HUES48 (cell line): ENCODE measurements around the gene ASXL1.
"Not testable (repeated sequence)": the region's sequence is repeated elsewhere in the genome, so short reads cannot be mapped to it uniquely, and the experiment has no call there.

Experiments used
- H3K27ac ChIP-seq: one replicate; pipeline ENCODE4 v1.7.0; 2013; ENCODE audit warnings: low read depth, low read length, inconsistent platforms
- H3K27me3 ChIP-seq: 2 replicates; pipeline ENCODE4 v1.6.1; 2013; ENCODE audit warnings: mild to moderate bottlenecking, low read length; ENCODE audit not compliant: control insufficient read depth, insufficient read depth
- H3K36me3 ChIP-seq: 2 replicates; pipeline ENCODE4 v1.6.1; 2013; ENCODE audit warnings: low read length; ENCODE audit not compliant: control insufficient read depth, insufficient read depth
- H3K4me1 ChIP-seq: 2 replicates; pipeline ENCODE4 v1.6.1; 2013; ENCODE audit warnings: mild to moderate bottlenecking, low read length; ENCODE audit not compliant: control insufficient read depth, insufficient read depth
- H3K4me3 ChIP-seq: 2 replicates; pipeline ENCODE4 v1.5.1; 2013; ENCODE audit warnings: mild to moderate bottlenecking, low read depth, low read length
- H3K9ac ChIP-seq: 2 replicates; pipeline ENCODE4 v1.6.1; 2013; ENCODE audit warnings: mild to moderate bottlenecking, low read depth, low read length, moderate library complexity
- H3K9me3 ChIP-seq: 2 replicates; pipeline ENCODE4 v1.6.1; 2013; ENCODE audit warnings: low read length; ENCODE audit not compliant: control insufficient read depth, insufficient read depth

ASXL1 gene

GRCh38 chr20:32363492-32363891 lies 5.4 kb downstream of the ASXL1 start:
- H3K27me3 ChIP-seq = peaks cover 52% of the 10 kb centered on the region
- H3K36me3 ChIP-seq = no peaks in the 10 kb centered on the region; the same call in 1 of the 2 replicates
- no peak overlapping the region for H3K27ac ChIP-seq
- no peaks in the 10 kb centered on the region for H3K9me3 ChIP-seq
- H3K4me1 ChIP-seq = peaks cover 4% of the 10 kb centered on the region; the same call in 1 of the 2 replicates
- H3K4me3 ChIP-seq = no peak overlapping the region
- H3K9ac ChIP-seq = no peak overlapping the region

GRCh38 chr20:32364554-32365208 lies 6.5 kb downstream of the ASXL1 start:
- 0 out of 2 replicates have a peak, but pooled peaks cover under 1% of the 10 kb centered on the region for H3K4me1 ChIP-seq
- H3K9me3 ChIP-seq = no peaks in the 10 kb centered on the region
- H3K4me3 ChIP-seq = no peak overlapping the region
- H3K9ac ChIP-seq = no peak overlapping the region
- no peaks in the 10 kb centered on the region; the same call in 1 of the 2 replicates for H3K36me3 ChIP-seq
- peaks cover 48% of the 10 kb centered on the region for H3K27me3 ChIP-seq
- H3K27ac ChIP-seq = no peak overlapping the region

DNA sequence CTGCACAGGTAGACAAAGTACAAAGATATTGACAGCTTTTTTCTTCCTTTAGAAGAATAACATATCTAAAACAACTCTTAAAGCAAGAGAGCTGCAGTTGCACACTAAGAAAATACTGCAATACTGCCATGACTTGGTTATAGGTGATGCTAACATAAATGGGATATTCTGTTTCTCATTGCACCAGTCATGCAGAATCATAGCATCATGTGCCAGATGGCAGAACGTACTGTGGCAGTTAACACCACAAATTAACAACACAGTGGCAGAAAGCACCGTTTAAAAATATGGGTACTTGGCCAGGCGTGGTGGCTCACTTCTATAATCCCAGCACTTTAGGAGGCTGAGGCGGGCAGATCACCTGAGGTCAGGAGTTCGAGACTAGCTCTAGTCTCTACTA lies 7.4 kb downstream of the ASXL1 start:
- no peaks in the 10 kb centered on the region for H3K4me1 ChIP-seq
- no peak overlapping the region for H3K9ac ChIP-seq
- H3K9me3 ChIP-seq = no peaks in the 10 kb centered on the region
- H3K27me3 ChIP-seq = peaks cover 40% of the 10 kb centered on the region
- H3K27ac ChIP-seq = no peak overlapping the region
- H3K4me3 ChIP-seq = no peak overlapping the region
- no peaks in the 10 kb centered on the region; the same call in 1 of the 2 replicates for H3K36me3 ChIP-seq

DNA sequence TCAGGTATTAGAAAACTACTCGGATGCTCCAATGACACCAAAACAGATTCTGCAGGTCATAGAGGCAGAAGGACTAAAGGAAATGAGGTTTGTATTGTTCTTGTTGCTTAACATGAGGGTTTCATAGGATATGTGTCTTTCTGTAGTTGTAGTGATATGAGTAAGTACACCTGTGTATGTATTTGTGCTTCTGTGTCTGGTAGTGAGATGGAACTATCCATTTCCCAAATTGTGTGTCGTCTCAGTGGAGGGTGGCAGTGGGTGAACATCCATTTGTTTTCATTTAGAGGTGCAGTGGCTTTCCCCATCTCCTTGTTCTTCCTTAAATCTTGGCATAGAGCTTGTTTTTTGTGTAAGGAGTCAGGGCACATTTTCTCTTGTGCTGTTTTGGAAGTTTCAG lies 8.2 kb downstream of the ASXL1 start:
- no peak overlapping the region for H3K9ac ChIP-seq
- H3K9me3 ChIP-seq = no peaks in the 10 kb centered on the region
- no peaks in the 10 kb centered on the region; the same call in 1 of the 2 replicates for H3K36me3 ChIP-seq
- H3K27ac ChIP-seq = no peak overlapping the region
- H3K4me1 ChIP-seq = no peaks in the 10 kb centered on the region
- no peak overlapping the region for H3K4me3 ChIP-seq
- peaks cover 31% of the 10 kb centered on the region for H3K27me3 ChIP-seq

- H3K36me3 ChIP-seq = peaks cover 5% of the 10 kb centered on the region; the same call in 1 of the 2 replicates
- H3K4me3 ChIP-seq = no peak overlapping the region
- no peaks in the 10 kb centered on the region for H3K9me3 ChIP-seq
- H3K27me3 ChIP-seq = peaks cover 18% of the 10 kb centered on the region
- H3K9ac ChIP-seq = no peak overlapping the region
- no peak overlapping the region for H3K27ac ChIP-seq
- H3K4me1 ChIP-seq = no peaks in the 10 kb centered on the region
Measured at GRCh38 chr20:32368323-32368722, 10.2 kb downstream of the ASXL1 start.

DNA sequence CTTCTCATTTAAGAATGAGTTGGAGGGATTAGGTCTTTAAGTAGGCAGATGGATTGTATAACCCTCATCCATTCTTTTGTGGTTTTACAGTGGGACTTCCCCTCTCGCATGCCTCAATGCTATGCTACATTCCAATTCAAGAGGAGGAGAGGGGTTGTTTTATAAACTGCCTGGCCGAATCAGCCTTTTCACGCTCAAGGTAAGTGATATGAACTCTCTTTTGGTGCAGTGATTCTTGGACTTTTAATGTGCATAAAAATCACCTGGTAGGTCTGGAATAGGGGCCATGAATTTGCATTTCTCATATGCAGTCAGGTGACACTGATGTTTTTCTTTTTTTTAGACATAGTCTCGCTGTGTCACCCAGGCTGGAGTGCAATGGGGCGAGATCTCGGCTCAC lies 10.8 kb downstream of the ASXL1 start:
- peaks cover 5% of the 10 kb centered on the region; the same call in 1 of the 2 replicates for H3K36me3 ChIP-seq
- no peak overlapping the region for H3K27ac ChIP-seq
- no peak overlapping the region for H3K4me3 ChIP-seq
- H3K4me1 ChIP-seq = no peaks in the 10 kb centered on the region
- no peaks in the 10 kb centered on the region for H3K9me3 ChIP-seq
- H3K27me3 ChIP-seq = peaks cover 12% of the 10 kb centered on the region
- no peak overlapping the region for H3K9ac ChIP-seq

GRCh38 chr20:32370897-32371296 lies 12.8 kb downstream of the ASXL1 start:
- peaks cover 5% of the 10 kb centered on the region; the same call in 1 of the 2 replicates for H3K36me3 ChIP-seq
- no peaks in the 10 kb centered on the region for H3K9me3 ChIP-seq
- H3K27me3 ChIP-seq = no peaks in the 10 kb centered on the region
- no peaks in the 10 kb centered on the region for H3K4me1 ChIP-seq
- no peak overlapping the region for H3K27ac ChIP-seq
- no peak overlapping the region for H3K9ac ChIP-seq
- H3K4me3 ChIP-seq = no peak overlapping the region

GRCh38 chr20:32378461-32378860 lies 20.3 kb downstream of the ASXL1 start:
- H3K4me1 ChIP-seq = no peaks in the 10 kb centered on the region
- H3K36me3 ChIP-seq = no peaks in the 10 kb centered on the region
- no peak overlapping the region for H3K27ac ChIP-seq
- no peaks in the 10 kb centered on the region for H3K27me3 ChIP-seq
- H3K9me3 ChIP-seq = no peaks in the 10 kb centered on the region
- no peak overlapping the region for H3K9ac ChIP-seq
- H3K4me3 ChIP-seq = no peak overlapping the region

GRCh38 chr20:32380037-32380436 lies 21.9 kb downstream of the ASXL1 start:
- H3K27me3 ChIP-seq, H3K4me3 ChIP-seq, H3K9ac ChIP-seq, H3K4me1 ChIP-seq, H3K9me3 ChIP-seq, H3K27ac ChIP-seq, H3K36me3 ChIP-seq: not testable (repeated sequence)

DNA sequence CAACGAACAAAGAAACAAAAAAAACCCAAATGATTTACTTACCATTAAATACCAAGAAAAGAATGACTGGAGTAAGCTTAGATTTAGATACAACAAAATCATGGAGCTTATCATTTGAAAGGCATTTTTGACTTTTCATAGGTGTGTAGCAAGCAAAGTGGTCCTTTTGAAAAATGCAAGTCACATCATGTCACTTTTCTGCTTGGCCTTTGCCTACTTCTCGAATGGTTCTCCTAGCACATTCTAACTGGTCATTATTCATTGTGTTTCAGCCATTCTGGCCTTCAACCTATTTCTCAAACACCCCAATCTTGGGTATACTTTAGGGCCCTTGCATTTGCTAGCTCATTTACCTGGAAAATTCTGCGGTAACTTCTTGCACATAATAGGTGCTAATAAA lies 22.6 kb downstream of the ASXL1 start:
- Histone ChIP-seq H3K27me3 (no peaks in the 10 kb centered on the region), H3K4me1 (no peaks in the 10 kb centered on the region), H3K36me3 (no peaks in the 10 kb centered on the region), H3K4me3 (no peak overlapping the region), H3K27ac (no peak overlapping the region), H3K9me3 (no peaks in the 10 kb centered on the region), H3K9ac (no peak overlapping the region)

- Histone ChIP-seq H3K4me3 (no peak overlapping the region), H3K27me3 (no peaks in the 10 kb centered on the region), H3K27ac (no peak overlapping the region), H3K9ac (no peak overlapping the region), H3K9me3 (no peaks in the 10 kb centered on the region), H3K36me3 (no peaks in the 10 kb centered on the region), H3K4me1 (no peaks in the 10 kb centered on the region)
Measured at GRCh38 chr20:32382102-32382950, 24.2 kb downstream of the ASXL1 start.
